ES-I3 (cell line): ENCODE results near the gene BAIAP2L2.

ENCODE experiments used
- H3K36me3 ChIP-seq: 2 replicates; pipeline ENCODE4 v1.6.1; 2013; ENCODE audit warnings: mild to moderate bottlenecking, low read length, control low read depth, moderate library complexity; ENCODE audit not compliant: insufficient read depth
- H3K4me1 ChIP-seq: 2 replicates; pipeline ENCODE4 v1.6.1; 2013; ENCODE audit warnings: mild to moderate bottlenecking, control low read depth, low read length; ENCODE audit not compliant: insufficient read depth
- H3K9ac ChIP-seq: 2 replicates; pipeline ENCODE4 v1.6.1; 2013; ENCODE audit warnings: low read depth, mild to moderate bottlenecking, low read length, moderate library complexity
- H3K9me3 ChIP-seq: 2 replicates; pipeline ENCODE4 v1.6.1; 2013; ENCODE audit warnings: mild to moderate bottlenecking, low read length, moderate library complexity; ENCODE audit not compliant: control insufficient read depth, insufficient read depth

BAIAP2L2 gene

DNA sequence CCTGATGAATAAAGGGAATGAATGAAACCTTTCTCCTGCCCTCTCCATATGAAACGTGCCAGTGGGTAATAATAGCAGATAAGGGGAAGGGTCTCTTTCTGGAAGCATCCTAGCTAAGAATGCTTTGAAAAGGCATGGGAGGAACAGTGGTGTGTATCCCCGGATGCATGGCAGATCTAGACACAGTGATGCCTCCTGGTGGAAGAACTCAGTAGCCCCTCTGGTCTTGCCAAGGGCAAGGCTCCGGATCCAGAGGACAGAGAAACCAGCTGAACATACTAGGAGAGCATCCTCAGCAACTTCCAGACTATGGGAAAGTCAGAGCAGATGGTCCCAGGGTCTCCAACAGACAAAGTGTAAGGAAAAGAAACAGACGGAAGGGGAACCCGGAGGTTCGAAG lies 6.4 kb downstream of the BAIAP2L2 start:
- Histone ChIP-seq H3K9me3 (no peaks in the 10 kb centered on the region), H3K9ac (no peak overlapping the region), H3K36me3 (no peaks in the 10 kb centered on the region), H3K4me1 (no peaks in the 10 kb centered on the region)

DNA sequence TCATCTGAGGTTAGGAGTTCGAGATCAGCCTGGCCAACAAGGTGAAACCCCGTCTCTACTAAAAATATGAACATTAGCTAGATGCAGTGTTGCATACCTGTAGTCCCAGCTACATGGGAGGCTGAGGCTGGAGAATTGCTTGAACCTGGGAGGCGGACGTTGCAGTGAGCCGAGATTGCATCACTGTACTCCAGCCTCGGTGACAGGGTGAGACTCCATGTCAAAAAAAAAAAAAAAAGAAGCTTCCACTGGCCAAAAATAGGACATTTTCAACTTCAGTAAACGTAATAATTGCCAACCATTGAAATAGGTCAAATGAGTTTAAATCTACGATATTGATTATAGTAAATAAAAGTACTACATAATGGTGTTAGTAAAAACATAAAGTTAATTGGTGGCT lies 6.8 kb downstream of the BAIAP2L2 start:
- Histone ChIP-seq H3K9ac (no peak overlapping the region), H3K9me3 (no peaks in the 10 kb centered on the region)

GRCh38 chr22:38098410-38099249 lies 11.9 kb downstream of the BAIAP2L2 start:
- no peak overlapping the region for H3K9ac ChIP-seq

More for the DNA sequence above, 6.8 kb downstream of the BAIAP2L2 start:
- Histone ChIP-seq H3K4me1 (no peaks in the 10 kb centered on the region; the same call in 1 of the 2 replicates), H3K36me3 (no peaks in the 10 kb centered on the region)

DNA sequence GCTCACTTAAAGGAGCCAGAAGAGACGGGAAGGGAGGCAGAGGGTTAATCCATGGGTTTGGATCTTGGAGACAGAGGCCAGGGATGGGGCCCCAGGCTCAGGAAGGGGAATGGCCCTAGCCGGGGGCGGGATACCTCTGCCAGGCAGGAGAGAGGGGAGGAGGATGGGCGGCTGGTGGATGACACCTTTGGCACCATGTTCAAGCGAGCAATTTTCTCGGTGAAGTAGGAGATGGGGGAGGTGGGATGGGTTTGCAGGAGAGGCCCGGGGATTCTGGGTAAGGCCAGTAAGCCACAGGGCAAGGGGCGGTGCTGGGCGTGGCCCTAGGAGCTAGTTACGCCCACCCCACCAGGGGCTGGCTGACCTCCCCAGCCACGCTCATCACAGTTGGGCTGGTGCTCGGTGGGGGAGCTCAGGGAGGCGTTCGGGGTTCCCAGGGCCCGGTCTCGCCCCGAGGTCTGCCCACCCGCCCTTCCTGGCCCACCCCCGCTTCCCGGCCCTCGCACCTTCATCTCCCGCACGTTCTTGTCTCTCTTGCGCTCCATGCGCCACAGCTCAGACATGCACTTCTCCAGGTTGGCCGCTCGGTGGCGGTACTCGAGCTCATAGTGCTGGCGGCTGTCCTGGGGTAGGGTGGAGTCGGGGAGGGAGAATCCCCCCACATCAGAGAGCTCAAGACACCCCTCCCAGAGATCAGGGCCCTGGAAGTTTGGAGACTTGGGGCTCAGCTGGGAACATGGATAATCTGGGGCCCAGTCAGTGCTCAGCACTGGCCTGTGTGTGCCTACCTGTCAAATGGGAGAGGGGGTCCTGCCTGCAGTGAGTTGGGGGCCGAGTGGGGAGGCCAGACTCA lies 12.7 kb downstream of the BAIAP2L2 start:
- Histone ChIP-seq H3K4me1 (peaks cover 7% of the 10 kb centered on the region), H3K36me3 (no peaks in the 10 kb centered on the region; the same call in 1 of the 2 replicates), H3K9ac (peak overlapping the region; percentile 78)

More at GRCh38 chr22:38098410-38099249, 11.9 kb downstream of the BAIAP2L2 start:
- Histone ChIP-seq H3K36me3 (no peaks in the 10 kb centered on the region; the same call in 1 of the 2 replicates), H3K9me3 (no peaks in the 10 kb centered on the region), H3K4me1 (peaks cover 7% of the 10 kb centered on the region)

DNA sequence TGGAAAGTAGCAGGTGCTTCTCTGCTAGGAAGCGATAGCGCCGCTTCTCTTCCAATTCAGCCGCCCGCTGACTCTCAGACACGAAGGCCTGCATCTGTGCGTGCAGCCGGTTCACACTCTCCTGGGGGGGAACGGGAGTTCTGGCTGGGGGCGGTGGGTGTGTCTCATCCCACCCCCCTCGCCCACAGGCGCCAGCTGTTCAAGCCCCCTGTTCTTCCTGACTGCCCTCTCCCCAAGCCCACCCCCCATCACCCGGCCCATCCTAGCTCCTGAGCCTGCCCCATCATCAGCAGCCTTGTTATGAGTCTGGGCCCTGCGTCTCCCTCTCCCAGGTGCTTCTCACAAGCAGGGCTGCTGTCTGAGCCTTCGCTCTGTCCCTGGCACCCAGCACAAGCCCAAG lies 13.4 kb downstream of the BAIAP2L2 start:
- Histone ChIP-seq H3K4me1 (peaks cover 7% of the 10 kb centered on the region), H3K9ac (peak overlapping the region; percentile 78)

More for the DNA sequence above, 12.7 kb downstream of the BAIAP2L2 start:
- H3K9me3 ChIP-seq: no peaks in the 10 kb centered on the region

DNA sequence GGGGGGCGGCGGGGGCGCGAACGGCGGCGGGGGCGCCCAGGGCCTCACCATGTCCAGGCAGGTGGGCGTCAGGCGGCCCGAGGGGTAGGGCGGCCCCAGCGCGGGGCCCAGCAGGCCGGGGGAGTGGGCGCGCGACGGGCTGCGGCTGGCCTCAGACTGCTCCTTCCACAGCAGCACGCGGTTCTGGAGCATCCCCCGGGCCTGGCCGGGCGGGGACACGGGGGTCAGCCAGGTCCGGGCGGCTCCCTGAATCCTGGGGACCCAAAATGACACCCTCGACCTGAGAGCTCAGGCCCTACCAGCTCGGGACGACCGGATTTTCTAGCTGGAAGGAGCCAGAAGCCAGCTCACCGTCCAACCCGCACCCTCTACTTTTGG lies 21.0 kb downstream of the BAIAP2L2 start:
- no peaks in the 10 kb centered on the region; the same call in 1 of the 2 replicates for H3K36me3 ChIP-seq
- H3K4me1 ChIP-seq: peaks cover 11% of the 10 kb centered on the region; the same call in 1 of the 2 replicates
- no peaks in the 10 kb centered on the region for H3K9me3 ChIP-seq
- peak overlapping the region; percentile 46; the same call in 1 of the 2 replicates for H3K9ac ChIP-seq

More for the DNA sequence above, 13.4 kb downstream of the BAIAP2L2 start:
- Histone ChIP-seq H3K9me3 (no peaks in the 10 kb centered on the region), H3K36me3 (no peaks in the 10 kb centered on the region; the same call in 1 of the 2 replicates)

- H3K4me1 ChIP-seq: peaks cover 16% of the 10 kb centered on the region; the same call in 1 of the 2 replicates
- H3K9me3 ChIP-seq: no peaks in the 10 kb centered on the region
- H3K36me3 ChIP-seq: no peaks in the 10 kb centered on the region; the same call in 1 of the 2 replicates
- H3K9ac ChIP-seq: peak overlapping the region; percentile 46; the same call in 1 of the 2 replicates
Observed at GRCh38 chr22:38088629-38089473, 21.6 kb downstream of the BAIAP2L2 start.

GRCh38 chr22:38087855-38088254 lies 22.6 kb downstream of the BAIAP2L2 start:
- Histone ChIP-seq H3K36me3 (no peaks in the 10 kb centered on the region), H3K9me3 (no peaks in the 10 kb centered on the region), H3K9ac (no peak overlapping the region), H3K4me1 (peaks cover 19% of the 10 kb centered on the region; the same call in 1 of the 2 replicates)

DNA sequence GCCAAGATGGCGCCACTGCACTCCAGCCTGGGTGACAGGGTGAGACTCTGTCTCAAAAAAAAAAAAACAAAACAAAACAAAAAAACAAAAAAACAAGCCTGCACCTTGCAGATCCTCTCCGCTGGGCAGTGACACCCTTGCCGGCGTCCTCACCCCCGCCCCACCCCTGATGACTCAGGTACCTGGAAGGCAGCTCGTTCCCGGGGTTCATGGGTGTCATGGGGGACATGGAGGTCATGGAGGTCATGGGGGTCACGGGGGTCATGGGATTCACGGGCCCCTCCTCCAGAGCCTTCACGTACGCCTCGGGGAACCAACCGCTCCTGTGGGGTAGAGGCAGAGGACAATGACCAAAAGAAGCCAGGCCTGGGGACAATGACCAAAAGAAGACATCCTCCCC lies 23.5 kb downstream of the BAIAP2L2 start:
- peaks cover 21% of the 10 kb centered on the region; the same call in 1 of the 2 replicates for H3K4me1 ChIP-seq
- H3K36me3 ChIP-seq: no peaks in the 10 kb centered on the region
- no peaks in the 10 kb centered on the region for H3K9me3 ChIP-seq
- no peak overlapping the region for H3K9ac ChIP-seq

DNA sequence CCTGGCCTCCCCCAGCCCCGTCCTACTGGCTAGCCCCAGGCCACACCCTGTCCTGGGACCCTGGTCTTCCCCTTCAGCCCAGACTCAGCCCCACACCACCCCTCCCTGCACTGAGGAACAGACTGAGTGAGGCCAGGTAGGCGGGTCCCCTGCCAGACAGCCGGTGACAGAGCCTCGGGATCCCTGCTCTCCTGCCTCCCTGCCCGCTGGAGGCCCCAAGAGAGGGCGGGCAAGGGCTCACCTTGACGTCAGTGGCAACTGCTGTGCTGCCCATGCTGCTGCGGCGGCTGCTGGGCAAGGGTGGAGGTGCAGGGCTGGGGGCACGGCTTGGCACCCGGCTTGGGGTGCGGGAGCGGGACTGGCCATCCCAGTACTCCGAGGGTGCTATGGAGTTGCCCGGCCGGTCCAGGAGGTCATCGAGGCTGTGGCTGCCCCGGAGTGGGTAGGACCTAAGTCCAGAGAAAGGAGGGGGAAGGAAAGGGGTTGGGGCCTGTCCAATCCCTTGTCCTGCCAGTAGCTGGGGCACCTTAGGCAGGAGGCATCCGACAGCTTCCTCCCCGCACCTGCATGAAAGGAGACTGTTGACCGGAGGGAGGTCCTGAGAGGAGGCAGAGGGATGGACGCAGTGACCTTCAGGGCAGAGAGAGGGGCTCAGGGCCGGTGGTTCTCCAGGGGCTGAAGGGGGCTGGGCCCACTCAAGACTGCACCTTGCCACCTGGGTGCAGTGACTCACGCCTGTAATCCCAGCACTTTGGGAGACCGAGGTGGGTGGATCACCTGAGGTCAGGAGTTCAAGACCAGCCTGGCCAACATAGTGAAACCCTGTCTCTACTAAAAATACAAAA lies 24.3 kb downstream of the BAIAP2L2 start:
- H3K9me3 ChIP-seq: no peaks in the 10 kb centered on the region
- H3K9ac ChIP-seq: no peak overlapping the region
- no peaks in the 10 kb centered on the region for H3K36me3 ChIP-seq
- peaks cover 23% of the 10 kb centered on the region; the same call in 1 of the 2 replicates for H3K4me1 ChIP-seq

DNA sequence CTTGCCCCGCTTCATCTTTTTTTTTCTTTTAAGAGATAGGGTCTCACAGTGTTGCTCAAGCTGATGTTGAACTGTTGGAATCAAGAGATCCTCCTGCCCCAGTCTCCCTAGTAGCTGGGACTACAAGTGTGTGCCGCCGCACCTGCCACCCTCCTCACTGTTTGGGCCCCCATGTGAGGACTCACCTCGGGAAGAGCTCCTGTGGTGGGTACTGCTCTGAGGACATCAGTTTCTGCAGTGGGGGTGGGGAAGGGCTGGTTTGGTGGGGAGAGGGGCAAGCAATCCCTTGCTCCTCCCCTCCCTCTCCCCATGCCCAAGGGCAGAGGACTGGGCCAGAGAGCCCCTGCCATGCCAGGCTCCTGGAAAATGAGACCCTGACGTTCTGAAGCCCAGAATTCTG lies 25.0 kb downstream of the BAIAP2L2 start:
- H3K36me3 ChIP-seq: no peaks in the 10 kb centered on the region
- H3K4me1 ChIP-seq: peaks cover 23% of the 10 kb centered on the region; the same call in 1 of the 2 replicates
- H3K9ac ChIP-seq: no peak overlapping the region
- no peaks in the 10 kb centered on the region for H3K9me3 ChIP-seq

DNA sequence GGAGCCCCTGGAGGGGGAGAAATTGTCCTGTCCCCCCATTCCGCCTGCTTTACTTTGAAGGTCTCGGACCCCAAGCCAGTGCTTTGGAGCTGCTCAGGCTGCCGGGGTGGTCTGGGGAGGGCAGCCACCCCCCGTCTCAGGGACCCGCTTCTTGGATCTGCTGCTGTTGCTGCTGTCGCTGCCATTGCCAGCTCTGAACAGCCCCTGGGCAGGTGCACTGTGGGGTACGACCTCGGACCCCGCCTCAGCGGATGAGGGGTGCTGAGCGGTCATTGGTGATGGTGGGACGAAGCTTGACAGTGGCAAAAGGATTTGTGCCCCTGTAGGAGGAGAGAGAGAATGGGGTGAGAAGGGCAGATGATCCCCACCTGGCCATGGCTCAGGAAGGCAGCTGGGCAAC lies 25.4 kb downstream of the BAIAP2L2 start:
- no peaks in the 10 kb centered on the region for H3K36me3 ChIP-seq
- peaks cover 23% of the 10 kb centered on the region; the same call in 1 of the 2 replicates for H3K4me1 ChIP-seq
- no peak overlapping the region for H3K9ac ChIP-seq
- H3K9me3 ChIP-seq: no peaks in the 10 kb centered on the region
